Esophagus (tissue), 2 donors: Measurements from ENCODE around the gene PRR20G. TPM values are rescaled to one million over a fixed set of nuclear protein-coding genes. Genes with fewer than 3 reads are reported as not detected.

Experiments
- H3K27ac ChIP-seq, 2 donors: one replicate each; pipeline ENCODE4 v1.5.1; 2013; ENCODE audit warnings: low read depth in 2 of 2, mild to moderate bottlenecking in 2 of 2, inconsistent platforms in 1 of 2, low read length in 1 of 2, moderate library complexity in 1 of 2
- H3K27me3 ChIP-seq, 2 donors: one replicate each; pipeline ENCODE4 v1.6.1; 2013; ENCODE audit warnings: low read length in 2 of 2, control low read depth in 1 of 2, mild to moderate bottlenecking in 1 of 2; ENCODE audit not compliant: insufficient read depth in 2 of 2, control insufficient read depth in 1 of 2
- H3K36me3 ChIP-seq, 2 donors: one replicate each; pipeline ENCODE4 v1.6.1; 2013; ENCODE audit warnings: low read length in 1 of 2; ENCODE audit not compliant: control insufficient read depth in 2 of 2, insufficient read depth in 2 of 2
- H3K4me1 ChIP-seq, 2 donors: one replicate each; pipeline ENCODE4 v1.6.1; 2013; ENCODE audit warnings: low read length in 1 of 2; ENCODE audit not compliant: control insufficient read depth in 2 of 2, insufficient read depth in 2 of 2
- H3K4me3 ChIP-seq, 2 donors: one replicate each; pipeline ENCODE4 v1.5.1; 2013; ENCODE audit warnings: low read length in 2 of 2, mild to moderate bottlenecking in 2 of 2, low read depth in 1 of 2, moderate library complexity in 1 of 2
- H3K9me3 ChIP-seq, 2 donors: one replicate each; pipeline ENCODE4 v1.6.1; 2013; ENCODE audit warnings: mild to moderate bottlenecking in 2 of 2, low read depth in 1 of 2, low read length in 1 of 2, moderate library complexity in 1 of 2; ENCODE audit not compliant: control insufficient read depth in 2 of 2, insufficient read depth in 1 of 2
- WGBS, 2 donors: extraction: QIAGEN DNeasy Blood & Tissue Kit; methylation state at CpG; one replicate each; pipeline ENCODE4 v1.1.7; 2013; 5-methylcytosine and 5-hydroxymethylcytosine counted together
- polyA plus RNA-seq, 2 donors: library from polyadenylated mRNA; stranded (reverse); fragments of 200-250 nt; gene quantifications; one replicate each; pipeline ENCODE4 v1.2.3, GENCODE V29; 2013
- donor health status: healthy with polysubstance abuse.
- donor health status: Bipolar disorder and iron deficiency.

PRR20G gene
- not detected for polyA plus RNA-seq

DNA sequence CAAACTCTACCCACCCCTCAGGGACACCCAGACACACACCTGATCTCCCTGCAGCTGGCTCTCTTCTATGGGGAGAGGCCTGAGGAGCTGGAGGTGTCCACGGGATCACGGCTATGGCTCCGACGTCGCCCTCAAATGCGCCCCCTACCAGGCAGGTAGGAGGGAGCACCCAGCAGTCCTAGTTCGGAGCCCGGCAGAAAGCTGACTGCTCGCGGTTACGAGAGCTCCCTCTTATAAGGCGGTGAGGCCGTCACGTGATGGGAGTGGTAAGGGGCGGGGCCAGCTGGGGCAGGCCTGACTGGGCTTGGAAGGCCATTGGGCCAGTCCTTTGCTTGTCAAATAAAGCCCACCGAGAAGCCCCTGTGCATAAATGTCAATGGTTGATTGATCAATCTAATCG lies at the start of gene PRR20G:
TSS of gene PRR20G (minus strand) at position 207 of the 400 bp plus-strand sequence. CDS start 681 bp downstream, outside the sequence.
- H3K9me3 ChIP-seq = no peaks in the 10 kb centered on the region
- no peaks in the 10 kb centered on the region for H3K36me3 ChIP-seq
- no peak within 1 kb of the TSS for H3K27ac ChIP-seq
- WGBS, 2 donors = 78 to 85% methylated on average over 17 of the region's 17 CpGs
- H3K4me3 ChIP-seq = no peak within 1 kb of the TSS
- H3K4me1 ChIP-seq = no peaks in the 10 kb centered on the region
- no peaks in the 10 kb centered on the region for H3K27me3 ChIP-seq

DNA sequence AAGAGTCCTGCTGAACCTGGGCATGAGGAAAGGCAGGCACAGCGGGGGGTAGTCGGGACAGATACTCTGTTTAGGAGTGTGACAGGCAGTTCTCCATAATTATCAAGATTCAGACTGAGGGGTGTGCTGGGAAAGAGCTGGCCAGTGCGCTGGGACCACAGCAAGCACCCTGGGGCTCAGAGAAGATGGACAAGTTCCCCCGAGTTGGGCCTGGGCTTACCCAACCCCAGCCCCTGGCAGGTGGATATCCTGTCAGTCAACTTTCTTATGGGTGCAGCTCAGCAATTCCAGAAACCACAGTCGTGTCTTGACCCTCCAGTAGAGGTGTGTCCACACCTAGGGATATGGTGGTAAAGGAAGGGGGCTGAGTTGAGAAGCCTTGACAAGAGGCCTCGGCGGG lies 49.2 kb upstream of the PRR20G start:
- peaks cover 0 to 4% of the 10 kb centered on the region in 2 donors for H3K27me3 ChIP-seq
- no peak overlapping the region for H3K27ac ChIP-seq
- peaks cover 3 to 6% of the 10 kb centered on the region in 2 donors for H3K4me1 ChIP-seq
- no peak overlapping the region for H3K4me3 ChIP-seq
- peaks cover 3 to 13% of the 10 kb centered on the region in 2 donors for H3K9me3 ChIP-seq
- 83 to 88% methylated on average over 7 of the region's 7 CpGs for WGBS, 2 donors
- no peaks in the 10 kb centered on the region for H3K36me3 ChIP-seq

DNA sequence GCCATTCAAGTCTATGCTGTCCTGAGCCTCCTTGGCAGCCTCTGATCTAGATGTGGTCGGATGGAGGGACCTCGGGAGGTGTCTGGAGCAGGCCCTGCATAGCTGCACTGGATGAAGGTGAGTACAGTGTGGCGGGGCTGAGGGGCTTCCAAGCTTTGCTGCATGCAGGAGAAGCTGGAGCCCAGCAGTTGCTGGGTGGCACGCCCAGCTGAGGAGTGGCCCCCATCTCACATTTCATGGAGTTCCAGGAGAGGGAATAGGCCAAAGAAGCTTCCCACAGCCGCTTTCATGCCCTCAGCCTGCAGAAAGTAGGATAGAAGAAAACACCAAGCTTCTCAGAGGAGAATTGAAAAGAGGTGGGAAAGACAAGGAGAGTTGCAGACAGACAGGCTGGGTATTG lies 48.3 kb upstream of the PRR20G start:
- Histone ChIP-seq H3K27me3 (peaks cover 0 to 4% of the 10 kb centered on the region in 2 donors), H3K4me3 (no peak overlapping the region), H3K27ac (no peak overlapping the region), H3K9me3 (peaks cover 3 to 13% of the 10 kb centered on the region in 2 donors), H3K4me1 (peaks cover 3 to 6% of the 10 kb centered on the region in 2 donors), H3K36me3 (no peaks in the 10 kb centered on the region)
- 70 to 72% methylated on average over 5 of the region's 5 CpGs for WGBS, 2 donors

DNA sequence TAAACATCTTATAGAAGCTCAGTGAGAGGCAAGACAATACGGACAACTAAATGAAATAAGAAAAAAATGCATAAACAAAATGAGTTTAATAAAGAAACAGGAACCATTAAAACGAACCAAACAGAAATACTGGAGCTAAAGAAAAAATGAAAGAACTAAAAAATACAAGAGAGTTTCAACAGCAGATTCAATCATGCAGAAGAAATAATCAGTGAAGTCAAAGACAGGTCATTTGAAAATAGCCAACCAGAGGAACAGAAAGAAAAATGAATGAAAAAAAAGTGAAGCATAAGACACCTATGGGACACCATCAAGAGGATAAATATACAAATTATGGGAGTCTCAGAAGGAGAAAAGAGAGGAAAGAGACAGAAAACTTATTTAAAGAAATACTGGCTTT lies 42.5 kb upstream of the PRR20G start:
- Histone ChIP-seq H3K9me3 (peaks cover 3% of the 10 kb centered on the region in 2 donors), H3K27me3 (no peaks in the 10 kb centered on the region), H3K27ac (no peak overlapping the region), H3K4me3 (no peak overlapping the region), H3K4me1 (no peaks in the 10 kb centered on the region), H3K36me3 (no peaks in the 10 kb centered on the region)
- WGBS, 2 donors = 59 to 62% methylated on average over 2 of the region's 2 CpGs

DNA sequence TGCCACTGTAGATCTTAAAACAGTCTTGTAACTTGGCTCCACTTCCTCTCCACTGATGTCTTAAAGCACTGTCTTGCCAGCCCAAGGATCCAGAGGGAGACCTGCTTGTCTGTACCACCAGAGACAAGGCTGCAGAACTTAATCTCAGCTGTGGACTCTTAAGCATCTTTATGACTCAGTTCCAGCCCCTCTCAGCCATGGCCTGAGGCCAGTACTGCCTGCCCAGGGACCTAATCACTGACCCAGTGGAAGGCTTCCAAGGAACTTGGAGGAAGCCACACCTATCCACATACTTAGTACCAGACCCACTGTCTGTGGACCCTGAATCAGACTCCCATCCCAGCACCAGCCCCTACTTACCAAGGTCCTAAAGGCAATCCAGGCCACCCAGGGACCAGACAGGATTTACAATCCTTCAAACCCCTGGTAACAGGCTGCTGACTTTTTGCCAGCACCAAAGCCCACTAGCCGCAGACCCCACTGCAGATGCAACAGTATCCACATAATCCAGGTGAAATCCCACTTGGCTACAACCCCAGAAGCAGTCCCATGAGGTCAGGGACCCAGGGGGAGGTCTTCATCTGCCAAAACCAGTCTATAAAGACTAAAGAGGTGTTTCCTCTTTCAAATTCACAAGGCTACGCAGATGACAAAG lies 41.9 kb upstream of the PRR20G start:
- Histone ChIP-seq H3K36me3 (no peaks in the 10 kb centered on the region), H3K4me1 (no peaks in the 10 kb centered on the region), H3K9me3 (peaks cover 3% of the 10 kb centered on the region in 2 donors), H3K27ac (no peak overlapping the region), H3K4me3 (no peak overlapping the region), H3K27me3 (no peaks in the 10 kb centered on the region)
- WGBS, 2 donors = 85% methylated on average over 2 of the region's 2 CpGs

DNA sequence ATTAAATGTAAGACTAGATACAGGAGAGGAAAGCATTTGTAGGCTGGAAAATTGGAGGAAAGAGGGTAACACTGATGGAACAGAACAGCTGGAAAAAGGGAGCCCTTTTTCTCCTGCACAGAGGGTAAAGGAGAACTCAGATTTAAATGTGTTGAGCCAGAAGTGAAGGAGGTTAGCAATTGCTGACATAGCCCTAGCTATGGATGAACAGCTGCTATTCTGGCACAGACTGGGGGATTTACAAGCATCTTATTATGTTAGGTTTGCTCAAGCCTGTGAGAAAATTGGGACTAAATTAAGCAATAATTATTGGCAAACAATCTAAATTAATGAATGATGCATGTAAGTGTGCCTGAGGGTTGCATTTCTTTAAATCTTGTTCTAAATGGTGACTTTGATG lies 40.6 kb upstream of the PRR20G start:
- H3K4me3 ChIP-seq = no peak overlapping the region
- peaks cover 3% of the 10 kb centered on the region in 2 donors for H3K9me3 ChIP-seq
- H3K27me3 ChIP-seq = no peaks in the 10 kb centered on the region

DNA sequence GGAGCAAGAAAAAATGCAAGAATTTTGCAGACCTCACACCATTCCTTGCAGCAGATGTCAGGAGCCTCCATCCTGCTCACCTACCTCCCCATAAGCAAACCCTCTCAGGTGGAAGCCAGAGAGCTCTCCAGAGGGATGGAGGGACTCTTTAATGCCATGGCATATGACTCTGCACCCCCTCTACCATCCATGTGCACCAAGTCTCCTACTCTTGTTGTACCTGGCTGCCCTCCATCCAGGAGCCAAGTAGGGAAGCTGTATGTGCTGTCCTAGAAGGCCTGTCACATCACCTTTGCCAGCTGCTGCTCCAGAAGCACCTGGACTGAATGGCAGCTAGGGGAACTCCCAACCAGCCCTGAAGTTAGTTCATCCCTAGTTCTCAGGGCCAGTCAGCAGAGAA lies 38.5 kb upstream of the PRR20G start:
- Histone ChIP-seq H3K27ac (no peak overlapping the region), H3K4me3 (no peak overlapping the region)

More for the DNA sequence above, 40.6 kb upstream of the PRR20G start:
- no peaks in the 10 kb centered on the region for H3K36me3 ChIP-seq
- no peaks in the 10 kb centered on the region for H3K4me1 ChIP-seq
- no peak overlapping the region for H3K27ac ChIP-seq

DNA sequence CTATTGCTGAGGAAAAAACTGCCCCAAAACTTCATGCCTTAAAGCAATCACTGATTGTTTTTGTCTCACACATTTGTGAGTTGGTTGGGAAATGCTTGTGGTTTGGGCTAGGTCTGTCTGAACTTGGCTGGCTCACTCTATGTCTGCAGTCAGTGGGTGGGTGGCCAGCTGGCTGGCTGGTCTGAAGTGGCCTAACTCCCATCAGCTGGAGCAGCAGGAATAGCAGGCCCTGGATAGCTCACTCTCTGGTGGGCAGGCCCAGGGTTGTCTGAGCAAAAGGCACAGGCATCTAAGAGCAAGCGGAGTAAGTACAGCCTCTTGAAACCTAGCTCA lies 37.7 kb upstream of the PRR20G start:
- Histone ChIP-seq H3K27ac (no peak overlapping the region), H3K36me3 (no peaks in the 10 kb centered on the region), H3K27me3 (no peaks in the 10 kb centered on the region), H3K9me3 (peaks cover 3 to 5% of the 10 kb centered on the region in 2 donors), H3K4me3 (no peak overlapping the region), H3K4me1 (no peaks in the 10 kb centered on the region)
- WGBS, 2 donors = 92 to 95% methylated on average over 1 of the region's 1 CpG

More for the DNA sequence above, 38.5 kb upstream of the PRR20G start:
- H3K4me1 ChIP-seq = no peaks in the 10 kb centered on the region
- no peaks in the 10 kb centered on the region for H3K27me3 ChIP-seq
- peaks cover 3% of the 10 kb centered on the region in 2 donors for H3K9me3 ChIP-seq
- no peaks in the 10 kb centered on the region for H3K36me3 ChIP-seq

DNA sequence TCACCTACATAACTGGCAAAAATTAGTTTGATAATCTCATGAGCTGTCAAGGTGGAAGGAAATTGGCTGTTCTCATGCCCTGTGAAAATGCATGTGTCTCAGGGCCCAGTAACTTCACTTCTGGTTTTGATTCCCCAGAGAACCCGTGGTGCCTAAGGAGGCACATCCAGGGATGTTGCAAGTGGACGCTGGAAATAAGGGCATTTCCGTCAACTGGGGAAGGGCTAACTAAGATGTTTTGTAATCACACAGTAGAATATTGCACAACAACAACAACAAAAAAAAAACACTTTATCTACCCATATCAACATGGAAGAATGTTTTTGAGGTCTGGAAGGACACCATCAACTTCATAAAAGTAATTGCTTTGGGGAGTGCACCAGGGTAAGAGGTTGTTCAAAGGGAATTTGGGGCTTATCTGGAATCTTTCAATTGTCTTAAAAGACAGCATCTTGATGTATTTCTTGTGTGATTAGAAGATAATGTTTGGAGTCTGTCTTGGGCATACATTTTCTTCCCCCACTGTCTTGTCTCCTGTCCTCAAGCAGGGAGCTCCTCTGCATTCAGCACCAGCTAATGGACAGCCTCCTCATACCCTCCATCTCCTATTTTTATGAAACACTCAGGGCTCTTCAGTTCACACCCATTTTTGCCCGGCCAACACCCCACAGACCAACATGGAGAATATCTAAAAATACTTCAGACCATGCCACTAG lies 37.2 kb upstream of the PRR20G start:
- 68 to 75% methylated on average over 4 of the region's 4 CpGs for WGBS, 2 donors

DNA sequence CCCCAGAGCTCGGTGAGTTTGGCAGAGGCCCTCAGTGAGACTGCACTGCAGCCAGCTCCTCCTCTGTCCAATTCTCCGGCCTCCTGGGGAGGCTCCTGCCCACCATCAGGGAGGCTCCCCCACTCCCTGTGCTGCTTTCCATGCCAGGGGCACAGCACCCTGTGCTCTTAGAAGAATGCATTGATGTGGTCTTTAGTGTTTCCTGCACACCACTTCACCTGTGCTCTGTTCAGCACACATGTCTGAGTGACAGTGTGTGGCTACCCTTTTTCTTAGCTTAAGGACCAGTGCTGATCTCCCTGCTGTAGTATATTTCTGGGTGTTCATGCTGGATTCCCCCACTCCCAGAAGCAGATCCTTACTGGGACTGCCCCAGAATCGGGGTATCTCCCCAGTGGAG lies 36.2 kb upstream of the PRR20G start:
- Histone ChIP-seq H3K27me3 (no peaks in the 10 kb centered on the region), H3K36me3 (no peaks in the 10 kb centered on the region), H3K4me3 (no peak overlapping the region), H3K4me1 (no peaks in the 10 kb centered on the region), H3K9me3 (peaks cover 3 to 6% of the 10 kb centered on the region in 2 donors), H3K27ac (no peak overlapping the region)
- 70 to 75% methylated on average over 3 of the region's 3 CpGs for WGBS, 2 donors

More for the DNA sequence above, 37.2 kb upstream of the PRR20G start:
- H3K27me3 ChIP-seq = no peaks in the 10 kb centered on the region
- no peak overlapping the region for H3K27ac ChIP-seq
- H3K36me3 ChIP-seq = no peaks in the 10 kb centered on the region
- H3K9me3 ChIP-seq = peaks cover 3 to 6% of the 10 kb centered on the region in 2 donors
- no peak overlapping the region for H3K4me3 ChIP-seq
- no peaks in the 10 kb centered on the region for H3K4me1 ChIP-seq
